ENCODE data around the gene ALDH8A1. TPM values are rescaled to one million over a fixed set of nuclear protein-coding genes. Genes with fewer than 3 reads are reported as not detected.

ALDH8A1 gene
- total RNA-seq, 2 experiments from 2014 or later = 0.84 to 2.5 TPM

DNA sequence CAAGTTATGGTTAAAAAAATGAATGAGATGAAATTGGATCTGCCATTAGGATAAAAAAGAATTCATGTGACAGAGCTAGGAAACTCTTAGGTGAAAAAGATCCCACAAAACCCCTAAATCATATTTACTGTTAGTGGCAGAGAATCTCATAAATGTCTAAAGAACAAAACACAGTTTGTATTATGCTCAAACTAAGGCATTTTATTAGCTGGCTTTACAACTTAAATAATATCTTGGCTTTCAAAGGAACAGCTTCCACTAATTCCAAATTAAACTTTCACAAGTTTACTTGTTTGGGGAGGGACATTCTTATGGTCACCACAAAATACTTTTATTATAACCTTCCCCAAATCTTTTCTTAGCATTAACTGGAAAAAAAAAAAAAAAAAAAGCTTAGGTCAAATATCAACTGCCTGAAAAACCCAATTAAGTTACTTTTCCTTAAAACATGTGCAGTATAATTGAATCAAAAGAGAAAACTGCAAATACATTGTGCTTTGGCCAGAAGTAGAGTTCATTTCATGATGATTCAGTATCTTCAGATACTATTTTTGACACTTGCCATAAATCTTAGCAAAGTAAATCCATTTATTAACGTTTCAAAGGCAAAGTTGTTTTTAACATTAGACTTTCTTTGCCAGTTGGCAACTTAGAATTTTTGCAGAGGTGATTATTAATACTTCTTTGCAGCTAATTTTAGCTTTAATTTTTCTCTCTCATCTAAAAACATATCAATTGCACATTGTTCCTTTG is 14.7 kb upstream of the ALDH8A1 start:
- CTCF ChIA-PET = interaction anchor here (1.1 to 3.0 kb wide), 3 partner anchors 24 to 39 kb away, joined by 4 to 13 read pairs (median 4); no protein-coding TSS in a partner anchor
- H3K4me3 Mint-ChIP-seq = no peak overlapping the region
- no peak for ATAC-seq
- no peaks in the 10 kb centered on the region for H3K9me3 Mint-ChIP-seq (ENCODE audit: low read depth)
- H3K4me1 Mint-ChIP-seq = peaks cover 11% of the 10 kb centered on the region
- H3K27me3 Mint-ChIP-seq = no peaks in the 10 kb centered on the region
- no peak for DNase-seq
- H3K27ac Mint-ChIP-seq = no peak overlapping the region
- H3K36me3 Mint-ChIP-seq = peaks cover 68% of the 10 kb centered on the region

DNA sequence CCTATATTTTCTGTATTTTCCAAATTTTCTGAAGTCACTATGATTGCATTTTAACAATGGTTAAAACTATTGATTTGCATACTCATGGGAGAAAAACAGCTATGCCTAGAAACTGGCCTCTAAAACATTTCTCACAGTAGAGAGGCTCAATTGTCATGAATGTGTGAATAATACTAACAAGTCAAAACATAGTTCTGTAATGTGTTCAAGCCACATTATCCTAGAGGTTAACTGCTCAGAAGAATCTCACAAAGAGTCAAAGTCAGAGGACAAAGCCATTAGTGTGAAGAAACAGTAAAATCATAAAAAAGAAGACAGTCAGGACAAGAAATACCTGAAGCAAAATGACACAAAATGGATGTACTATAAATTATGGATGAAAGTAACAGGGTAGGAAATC is 12.5 kb upstream of the ALDH8A1 start:
- CTCF ChIA-PET = interaction anchor here (0.6 to 3.0 kb wide), 2 partner anchors 22 to 563 kb away, joined by 3 to 13 read pairs; no protein-coding TSS in a partner anchor
- Mint-ChIP-seq H3K4me1 (peaks cover 8% of the 10 kb centered on the region), H3K27ac (no peak overlapping the region), H3K36me3 (peaks cover 66% of the 10 kb centered on the region), H3K9me3 (ENCODE audit: low read depth) (no peaks in the 10 kb centered on the region), H3K27me3 (no peaks in the 10 kb centered on the region), H3K4me3 (no peak overlapping the region)
- DNase-seq = no peak
- no peak for ATAC-seq

DNA sequence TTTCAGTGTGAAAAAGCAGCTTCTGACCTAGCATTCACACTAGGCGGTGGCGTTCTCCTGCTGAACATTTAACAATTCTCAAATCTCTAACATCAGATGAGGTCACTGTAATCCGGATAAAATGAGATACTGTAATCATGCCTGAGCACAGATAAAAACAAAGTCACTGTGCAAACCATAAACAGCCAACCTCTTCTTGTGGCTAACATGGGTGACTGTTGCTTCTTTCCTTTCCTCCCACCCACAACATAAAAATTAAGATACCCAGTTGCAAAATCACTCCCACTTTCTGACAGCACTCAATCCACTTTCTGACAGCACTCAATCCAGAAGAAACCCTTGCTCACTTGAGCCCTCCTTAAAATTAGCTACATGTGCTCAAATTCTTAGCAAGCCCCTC is 11.5 kb upstream of the ALDH8A1 start:
- no peak for DNase-seq
- CTCF ChIA-PET = interaction anchor here (1.3 kb wide), 1 partner anchor 21 kb away, joined by 5 read pairs; no protein-coding TSS in a partner anchor
- H3K27ac Mint-ChIP-seq = peak overlapping the region; percentile 25
- H3K4me1 Mint-ChIP-seq = peaks cover 11% of the 10 kb centered on the region
- H3K27me3 Mint-ChIP-seq = no peaks in the 10 kb centered on the region
- H3K36me3 Mint-ChIP-seq = peaks cover 68% of the 10 kb centered on the region
- H3K9me3 Mint-ChIP-seq (ENCODE audit: low read depth) = no peaks in the 10 kb centered on the region
- no peak overlapping the region for H3K4me3 Mint-ChIP-seq
- no peak for ATAC-seq

DNA sequence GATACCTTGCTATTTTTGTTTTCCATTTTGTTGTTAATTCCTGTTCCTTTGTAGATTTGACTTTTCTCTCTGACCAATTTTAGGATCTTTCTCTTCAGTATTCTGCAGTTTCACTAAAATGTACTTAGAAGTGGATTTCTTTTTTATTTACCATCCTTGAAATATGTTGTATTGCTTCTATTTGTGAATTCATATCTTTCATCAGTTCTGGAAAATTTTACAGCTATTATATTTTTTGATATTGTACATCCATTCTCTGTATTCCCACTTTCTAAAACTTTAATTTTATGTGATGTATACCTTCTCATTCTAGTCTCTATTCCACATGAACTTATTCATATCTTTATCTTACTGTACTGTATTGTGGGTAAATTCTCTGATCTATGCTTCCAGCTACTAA is 9.7 kb upstream of the ALDH8A1 start:
- ATAC-seq (no peak), DNase-seq (no peak)
- Mint-ChIP-seq H3K9me3 (ENCODE audit: low read depth) (no peaks in the 10 kb centered on the region), H3K4me1 (peaks cover 11% of the 10 kb centered on the region), H3K36me3 (peaks cover 56% of the 10 kb centered on the region), H3K27me3 (no peaks in the 10 kb centered on the region), H3K4me3 (no peak overlapping the region), H3K27ac (no peak overlapping the region)
- CTCF ChIA-PET = interaction anchor here (1.2 kb wide), 1 partner anchor 19 kb away, joined by 5 read pairs; no protein-coding TSS in a partner anchor

DNA sequence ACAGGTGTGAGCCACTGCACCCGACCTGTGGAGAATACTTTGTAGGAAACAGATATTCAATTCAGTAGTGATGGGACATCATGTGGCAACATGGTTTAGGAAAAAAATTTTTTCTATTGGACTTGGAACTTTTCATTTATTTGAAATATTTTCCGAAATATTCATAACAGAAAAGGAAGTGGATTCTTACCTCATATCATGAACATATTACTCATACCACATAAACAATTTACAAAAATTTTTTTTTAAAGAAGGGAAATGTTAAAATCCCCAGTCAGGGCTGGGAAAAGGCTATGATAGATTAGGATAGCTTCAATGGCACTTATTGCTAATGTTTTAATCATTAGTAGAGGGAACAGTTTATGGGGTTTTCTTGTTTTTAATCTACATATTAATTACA is 6.8 kb upstream of the ALDH8A1 start:
- DNase-seq = no peak
- no peak overlapping the region for H3K4me3 Mint-ChIP-seq
- no peak overlapping the region for H3K27ac Mint-ChIP-seq
- no peaks in the 10 kb centered on the region for H3K9me3 Mint-ChIP-seq (ENCODE audit: low read depth)
- no peaks in the 10 kb centered on the region for H3K27me3 Mint-ChIP-seq
- peaks cover 9% of the 10 kb centered on the region for H3K4me1 Mint-ChIP-seq
- CTCF ChIA-PET = interaction anchor here (1.0 kb wide), 1 partner anchor 16 kb away, joined by 5 read pairs; no protein-coding TSS in a partner anchor
- no peak for ATAC-seq
- H3K36me3 Mint-ChIP-seq = peaks cover 32% of the 10 kb centered on the region

DNA sequence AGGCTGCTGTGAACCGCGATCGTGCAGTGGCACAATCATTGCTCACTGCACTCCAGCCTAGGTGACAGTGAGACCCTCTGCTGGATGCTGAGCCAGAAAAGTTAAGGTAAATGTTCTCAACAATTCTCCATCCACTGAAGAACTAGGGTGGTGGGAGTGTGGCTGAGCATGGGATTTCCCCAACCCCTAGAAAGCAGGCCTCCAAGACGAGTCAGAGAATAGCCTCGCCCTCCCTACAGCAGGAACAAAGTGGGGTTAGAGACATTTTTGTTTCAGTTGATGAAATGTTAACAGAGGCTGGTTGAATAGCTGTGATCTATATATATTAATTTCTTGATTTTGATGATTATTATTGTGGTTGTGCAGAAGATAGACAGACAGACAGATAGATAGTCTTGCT is 6.1 kb upstream of the ALDH8A1 start:
- DNase-seq = no peak
- H3K4me3 Mint-ChIP-seq = no peak overlapping the region
- H3K9me3 Mint-ChIP-seq (ENCODE audit: low read depth) = no peaks in the 10 kb centered on the region
- no peaks in the 10 kb centered on the region for H3K27me3 Mint-ChIP-seq
- ATAC-seq = no peak
- H3K27ac Mint-ChIP-seq = no peak overlapping the region
- CTCF ChIA-PET = interaction anchor here (1.0 kb wide), 1 partner anchor 15 kb away, joined by 5 read pairs; no protein-coding TSS in a partner anchor
- H3K4me1 Mint-ChIP-seq = peaks cover 3% of the 10 kb centered on the region
- H3K36me3 Mint-ChIP-seq = peaks cover 26% of the 10 kb centered on the region

DNA sequence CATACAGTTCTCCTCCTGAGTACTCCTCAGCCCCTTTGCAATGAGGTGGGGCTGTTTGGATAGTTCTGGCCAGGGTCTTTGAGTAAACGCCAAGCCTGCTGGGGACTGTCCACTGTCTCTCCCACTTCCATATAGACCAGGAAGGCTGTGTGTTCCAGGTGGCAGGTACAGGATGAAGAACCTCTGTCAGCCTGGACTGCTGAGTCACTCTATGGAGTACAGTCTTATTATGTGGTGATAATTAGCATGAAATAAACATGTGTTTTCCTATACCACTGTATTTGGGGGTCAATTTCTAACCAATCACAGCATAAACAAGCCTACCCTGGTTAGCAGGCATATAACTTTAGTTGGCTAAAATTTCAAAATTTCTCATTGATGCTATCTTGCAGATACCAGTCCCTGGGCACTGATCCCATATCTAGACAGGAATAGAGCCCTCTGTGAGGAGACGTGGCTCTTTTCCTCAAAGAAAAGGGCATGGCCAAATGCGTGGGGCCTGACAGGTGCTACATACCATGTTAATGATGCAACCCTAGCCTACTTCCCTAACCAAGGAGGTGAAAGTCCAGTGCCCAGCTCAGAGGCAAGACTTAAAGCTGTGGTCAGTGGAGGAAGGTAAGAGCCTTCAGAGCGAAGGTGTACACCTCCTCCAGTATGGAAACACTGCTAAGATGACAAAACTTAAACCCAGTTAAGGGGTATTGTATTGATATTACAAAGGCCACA is 4.5 kb upstream of the ALDH8A1 start:
- Mint-ChIP-seq H3K4me1 (peaks cover 3% of the 10 kb centered on the region), H3K36me3 (peaks cover 14% of the 10 kb centered on the region), H3K27ac (no peak overlapping the region), H3K9me3 (ENCODE audit: low read depth) (no peaks in the 10 kb centered on the region), H3K4me3 (no peak overlapping the region), H3K27me3 (no peaks in the 10 kb centered on the region)
- ATAC-seq (no peak), DNase-seq (no peak)
- CTCF ChIA-PET = no interaction called here

DNA sequence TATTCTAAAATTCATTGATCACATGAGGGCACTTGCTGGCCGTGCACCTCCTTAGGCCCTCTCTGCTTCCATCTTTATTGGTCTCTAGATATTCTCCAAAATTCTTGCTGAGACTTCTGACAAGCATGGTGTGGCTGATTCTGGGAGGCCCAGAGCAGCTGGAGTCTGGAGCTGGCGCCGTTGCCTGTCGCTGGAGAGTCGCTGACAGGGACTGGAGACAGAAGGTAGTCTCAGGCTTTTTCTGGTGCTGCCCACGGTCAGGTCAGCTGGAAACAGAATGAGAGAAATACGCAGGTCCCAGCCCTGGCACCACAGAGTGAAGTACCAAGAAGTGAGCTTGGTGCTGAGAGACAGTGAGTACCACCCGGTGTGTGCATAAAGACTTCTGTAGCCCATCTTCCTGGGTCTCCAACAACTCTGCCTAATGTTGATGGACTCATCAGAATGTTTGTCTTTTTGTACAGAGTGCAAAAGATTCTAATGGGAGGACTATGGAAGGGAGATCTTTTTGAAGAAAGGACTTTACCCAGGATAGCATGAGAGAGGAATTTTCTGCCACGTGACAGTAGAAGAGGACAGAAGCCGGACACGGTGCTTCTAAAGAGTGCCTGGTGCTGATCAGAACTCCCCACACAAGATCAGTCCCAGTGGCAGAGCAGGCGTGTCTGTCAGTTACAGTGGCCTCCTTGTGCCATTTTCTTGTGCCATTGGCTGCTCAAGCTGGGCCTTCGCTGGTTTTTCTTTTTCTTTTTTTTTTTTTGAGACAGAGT is 1.8 kb upstream of the ALDH8A1 start:
- Mint-ChIP-seq H3K27me3 (no peaks in the 10 kb centered on the region), H3K4me3 (no peak overlapping the region), H3K27ac (no peak overlapping the region), H3K9me3 (ENCODE audit: low read depth) (no peaks in the 10 kb centered on the region), H3K36me3 (peaks cover 4% of the 10 kb centered on the region), H3K4me1 (no peaks in the 10 kb centered on the region)
- CTCF ChIA-PET = interaction anchor here (3.2 kb wide), 1 partner anchor 11 kb away, joined by 10 read pairs; no protein-coding TSS in a partner anchor
- DNase-seq (no peak), ATAC-seq (no peak)

DNA sequence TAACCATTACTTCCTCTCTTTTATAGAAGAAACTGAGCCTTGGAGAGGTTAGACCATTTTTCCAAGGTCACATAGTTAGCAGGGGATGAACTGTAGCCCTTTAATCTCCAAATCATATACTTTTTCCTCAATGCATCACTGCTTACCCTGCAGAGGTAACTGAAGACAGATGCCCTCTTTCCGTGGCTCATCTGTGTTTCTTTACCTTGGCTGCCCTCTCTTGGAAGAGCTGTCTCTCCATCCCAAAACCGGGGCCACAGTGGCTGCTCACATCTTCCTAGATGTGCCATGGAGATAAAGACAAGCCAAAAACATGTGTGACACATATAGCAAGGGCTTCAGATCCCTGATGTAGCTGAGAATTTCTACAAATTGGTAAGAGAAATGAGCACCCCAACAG is 581 bp upstream of the ALDH8A1 start:
- no peak overlapping the region for H3K27ac Mint-ChIP-seq
- H3K9me3 Mint-ChIP-seq (ENCODE audit: low read depth) = no peaks in the 10 kb centered on the region
- no peak for ATAC-seq
- no peak overlapping the region for H3K4me3 Mint-ChIP-seq
- CTCF ChIA-PET = interaction anchor here (0.7 to 3.2 kb wide), 3 partner anchors 10 kb away, joined by 5 to 10 read pairs (median 8); no protein-coding TSS in a partner anchor
- no peak for DNase-seq
- no peaks in the 10 kb centered on the region for H3K4me1 Mint-ChIP-seq
- H3K36me3 Mint-ChIP-seq = peaks cover 4% of the 10 kb centered on the region
- no peaks in the 10 kb centered on the region for H3K27me3 Mint-ChIP-seq

DNA sequence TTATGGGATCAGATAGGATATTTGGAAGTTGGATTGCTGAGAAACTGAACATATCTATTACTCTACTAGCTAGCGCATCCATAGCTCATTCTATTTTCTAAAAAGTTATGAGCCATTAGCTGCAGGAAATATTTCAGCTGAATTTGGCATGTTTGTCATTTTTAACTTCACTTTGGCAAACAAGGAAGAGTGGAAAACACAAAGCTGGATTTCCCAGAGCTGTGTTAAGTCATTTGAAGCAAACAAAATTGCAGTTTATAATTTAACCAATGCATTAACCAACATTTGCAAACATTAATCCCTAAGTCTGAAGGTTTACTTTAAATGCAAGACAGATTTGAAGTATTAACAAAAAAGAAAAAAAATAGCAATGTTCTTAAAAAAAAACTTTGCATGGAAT is 1.2 kb downstream of the ALDH8A1 start:
- DNase-seq (no peak), ATAC-seq (no peak)
- Mint-ChIP-seq H3K4me3 (no peak overlapping the region), H3K4me1 (no peaks in the 10 kb centered on the region), H3K9me3 (ENCODE audit: low read depth) (no peaks in the 10 kb centered on the region), H3K36me3 (peaks cover 4% of the 10 kb centered on the region), H3K27me3 (no peaks in the 10 kb centered on the region), H3K27ac (no peak overlapping the region)
- CTCF ChIA-PET = interaction anchor here (2.0 kb wide), 1 partner anchor 8 kb away, joined by 8 read pairs; no protein-coding TSS in a partner anchor

DNA sequence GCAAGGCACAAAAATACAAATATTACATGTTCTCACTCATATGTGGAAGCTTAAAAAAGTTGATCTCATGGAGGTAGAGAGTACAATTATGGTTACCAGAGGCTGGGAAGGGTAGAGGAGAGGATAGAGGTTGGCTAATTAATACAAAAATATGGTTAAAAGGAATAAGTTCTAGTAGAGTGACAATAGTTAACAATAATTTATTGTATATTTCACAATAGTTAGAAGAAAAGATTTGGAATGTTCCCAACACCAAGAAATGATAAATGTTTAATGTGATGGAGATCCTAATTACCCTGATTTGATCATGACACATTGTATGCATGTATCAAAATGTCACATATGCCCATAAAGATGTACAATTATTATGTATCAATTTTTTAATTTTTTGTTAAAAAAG is 1.8 kb downstream of the ALDH8A1 start:
- Mint-ChIP-seq H3K9me3 (ENCODE audit: low read depth) (no peaks in the 10 kb centered on the region), H3K27ac (no peak overlapping the region), H3K36me3 (peaks cover 4% of the 10 kb centered on the region), H3K4me3 (no peak overlapping the region), H3K27me3 (no peaks in the 10 kb centered on the region), H3K4me1 (no peaks in the 10 kb centered on the region)
- ATAC-seq (no peak), DNase-seq (no peak)
- CTCF ChIA-PET = interaction anchor here (2.0 kb wide), 1 partner anchor 7 kb away, joined by 8 read pairs; no protein-coding TSS in a partner anchor

DNA sequence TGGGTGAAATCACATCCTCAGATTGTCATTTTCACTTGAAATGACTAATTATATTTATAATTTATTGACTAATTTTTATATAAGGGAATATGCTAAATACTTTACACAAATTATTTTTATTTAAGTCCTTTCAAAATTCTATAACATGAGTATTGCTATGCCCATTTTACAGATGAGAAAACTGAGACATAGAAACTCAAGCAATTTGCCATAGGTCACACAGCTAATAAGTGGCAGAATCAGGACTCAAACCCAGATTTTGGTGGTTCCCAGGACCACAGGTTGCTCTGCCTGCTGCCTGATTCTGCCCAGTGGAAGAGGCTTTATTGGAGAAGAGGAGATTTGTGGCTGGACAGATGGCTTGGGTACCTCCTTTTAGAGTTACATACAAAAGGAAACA is 4.9 kb downstream of the ALDH8A1 start:
- ATAC-seq = no peak
- no peaks in the 10 kb centered on the region for H3K9me3 Mint-ChIP-seq (ENCODE audit: low read depth)
- CTCF ChIA-PET = no interaction called here
- H3K4me3 Mint-ChIP-seq = no peak overlapping the region
- peaks cover 4% of the 10 kb centered on the region for H3K36me3 Mint-ChIP-seq
- H3K27ac Mint-ChIP-seq = no peak overlapping the region
- H3K27me3 Mint-ChIP-seq = no peaks in the 10 kb centered on the region
- DNase-seq = no peak
- H3K4me1 Mint-ChIP-seq = no peaks in the 10 kb centered on the region

DNA sequence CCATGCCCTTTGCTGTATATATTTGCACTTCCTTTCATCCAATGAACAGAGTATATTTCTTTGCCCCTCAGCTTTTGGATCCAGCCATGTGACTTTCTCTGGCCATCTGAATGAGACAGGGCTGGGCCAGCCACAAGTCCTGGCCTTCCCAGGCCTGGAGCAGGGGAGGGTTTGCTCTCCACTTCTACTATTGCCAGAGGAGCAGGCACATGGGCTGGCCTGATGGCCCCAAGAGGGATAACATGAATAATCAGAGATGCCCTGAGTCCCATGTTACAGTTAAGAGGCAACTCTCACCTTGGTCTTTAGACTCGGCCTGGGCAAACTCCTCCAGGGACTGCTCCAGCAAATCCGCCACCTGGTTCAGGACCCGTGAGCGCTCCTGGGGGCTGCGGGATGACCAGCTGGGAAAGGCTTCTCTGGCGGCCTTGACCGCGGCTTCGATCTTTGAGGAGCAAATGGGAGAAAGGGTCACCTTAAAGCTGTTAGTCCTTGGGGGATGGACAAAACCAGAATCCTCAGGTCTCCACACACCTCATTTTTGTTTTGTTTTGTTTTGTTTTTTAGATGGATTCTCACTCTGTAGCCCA is 6.3 kb downstream of the ALDH8A1 start:
- H3K9me3 Mint-ChIP-seq (ENCODE audit: low read depth) = no peaks in the 10 kb centered on the region
- H3K4me3 Mint-ChIP-seq = no peak overlapping the region
- ATAC-seq = no peak
- DNase-seq = no peak
- CTCF ChIA-PET = interaction anchor here (0.9 to 1.5 kb wide), 2 partner anchors 60 to 120 kb away, joined by 3 to 4 read pairs; no protein-coding TSS in a partner anchor
- no peak overlapping the region for H3K27ac Mint-ChIP-seq
- peaks cover 4% of the 10 kb centered on the region for H3K36me3 Mint-ChIP-seq
- peaks cover 8% of the 10 kb centered on the region for H3K4me1 Mint-ChIP-seq
- no peaks in the 10 kb centered on the region for H3K27me3 Mint-ChIP-seq

Data from activated CD8-positive, alpha-beta memory T cell treated with anti-CD3 and anti-CD28 coated beads, Interleukin-2, amount 10 ng/mL, durations not matched to agents 7 days and 5 days (primary cell).